K562 (cell line): ENCODE measurements around the gene MTG1. TPM values are rescaled to one million over a fixed set of nuclear protein-coding genes. Genes with fewer than 3 reads are reported as not detected.
"Not testable (repeated sequence)": the region's sequence is repeated elsewhere in the genome, so short reads cannot be mapped to it uniquely, and the experiment has no call there.

Experiments used
- ATAC-seq: fragments of 200-7000 bp; cut with Tn5 transposase; 3 replicates; pipeline ENCODE4 v1.9.1; 2020; ENCODE audit warnings: moderate library complexity
- BruUV-seq: library from RNA; stranded (reverse); fragments of 400-500 nt; replicated peaks from 2 replicates; lab custom pipeline; 2021; lab: Mats Ljungman, UMichigan
- CTCF ChIA-PET: fragments of 300-600 bp; formaldehyde crosslinking; extraction: SDS; loops from one replicate; lab custom pipeline; 2021; ENCODE audit warnings: low intra/inter-chr PET ratio; lab: Yijun Ruan, JAX
- POLR2A ChIA-PET: fragments of 300-600, 350-650 bp; sonication (Branson Sonifier 250); formaldehyde crosslinking; extraction: SDS; loops from one replicate; lab custom pipeline; 2021; ENCODE audit warnings: antibody characterized with exemption, inconsistent platforms; lab: Yijun Ruan, JAX
- DNase-seq, 4 experiments: peaks; one replicate each; pipeline versions ENCODE4 v3.0.0 to v3.0.0-alpha.2; 2011 to 2018; ENCODE audit warnings: low spot score in 3 of 4, mixed read lengths in 3 of 4; ENCODE audit errors: extremely low read depth in 1 of 4
- FAIRE-seq: peaks from 2 replicates; lab custom pipeline; 2011; peaks lifted over from hg19 to GRCh38; lab: Jason Lieb, UNC
- H2AFZ ChIP-seq: 2 replicates; pipeline ENCODE4 v1.6.0; 2011; ENCODE audit warnings: low read depth, low read length, control low read depth, inconsistent platforms
- H3K27ac ChIP-seq: fragments of 200-600 bp; 3 replicates; pipeline ENCODE4 v1.8.0; 2011; ENCODE audit warnings: low read depth, mild to moderate bottlenecking, control low read depth, inconsistent platforms, low read length, moderate library complexity, mixed read lengths; ENCODE audit errors: extremely low read depth
- H3K27me3 ChIP-seq, 2 experiments: fragments of 300-600 bp in 1 of 2; 2 replicates in 1 of 2; 3 replicates in 1 of 2; pipeline versions ENCODE4 v1.6.0 to v1.8.0; 2011; ENCODE audit warnings: inconsistent platforms in 2 of 2, low read length in 2 of 2, mild to moderate bottlenecking in 1 of 2, mixed read lengths in 1 of 2, moderate library complexity in 1 of 2; ENCODE audit not compliant: control insufficient read depth in 2 of 2, insufficient read depth in 2 of 2
- H3K36me3 ChIP-seq: fragments of 300-600 bp; 3 replicates; pipeline ENCODE4 v1.8.0; 2011; ENCODE audit warnings: mild to moderate bottlenecking, low read length, inconsistent platforms; ENCODE audit not compliant: control insufficient read depth, insufficient read depth
- H3K4me1 ChIP-seq, 2 experiments: fragments of 200-600 bp in 1 of 2; replicated peaks in 1 of 2; 2 replicates in 1 of 2; 3 replicates in 1 of 2; pipeline versions ENCODE4 v1.5.1 to v1.8.0; 2011; ENCODE audit warnings: inconsistent platforms in 2 of 2, low read length in 2 of 2, mild to moderate bottlenecking in 1 of 2, mixed read lengths in 1 of 2, moderate library complexity in 1 of 2; ENCODE audit not compliant: control insufficient read depth in 2 of 2, insufficient read depth in 2 of 2
- H3K4me2 ChIP-seq: 2 replicates; pipeline ENCODE4 v1.6.1; 2011; ENCODE audit warnings: low read length, control low read depth, inconsistent platforms, mixed read lengths; ENCODE audit not compliant: insufficient read depth
- H3K4me3 ChIP-seq: fragments of 200-600 bp; sonication (generic), shearing (Covaris generic); 2 replicates; pipeline ENCODE4 v1.5.1; 2016; ENCODE audit warnings: control low read depth, inconsistent platforms
- H3K79me2 ChIP-seq: fragments of 200-600 bp; 3 replicates; pipeline ENCODE4 v1.8.0; 2011; ENCODE audit warnings: low read length, inconsistent platforms; ENCODE audit not compliant: control insufficient read depth, insufficient read depth
- H3K9ac ChIP-seq, 2 experiments: 2 replicates each; pipeline versions ENCODE4 v1.6.0 to v1.6.1; 2011; ENCODE audit warnings: low read depth in 2 of 2, low read length in 2 of 2, control low read depth in 1 of 2, inconsistent platforms in 1 of 2, mild to moderate bottlenecking in 1 of 2, mixed read lengths in 1 of 2; ENCODE audit not compliant: insufficient read depth in 1 of 2
- H3K9me1 ChIP-seq: one replicate; pipeline ENCODE4 v1.6.0; 2011; ENCODE audit warnings: inconsistent platforms, mild to moderate bottlenecking, low read length, moderate library complexity; ENCODE audit not compliant: control insufficient read depth, insufficient read depth
- H3K9me3 ChIP-seq: replicated peaks from 2 replicates; pipeline ENCODE4 v1.5.1; 2011; ENCODE audit warnings: low read depth, low read length, inconsistent platforms; ENCODE audit not compliant: control insufficient read depth, insufficient read depth
- H4K20me1 ChIP-seq: replicated peaks from 2 replicates; pipeline ENCODE4 v1.6.1; 2011; ENCODE audit warnings: low read length, inconsistent platforms, mixed read lengths; ENCODE audit not compliant: control insufficient read depth, insufficient read depth
- FOXJ2 ChIP-seq: fragments of 200-800 bp; sonication (Bioruptor generic); IDR thresholded peaks from 2 replicates; pipeline ENCODE4 v1.6.1; 2016; ENCODE audit warnings: missing genetic modification characterization, missing compliant biosample characterization
- MYBL2 ChIP-seq, 2 experiments: fragments of 450-650 bp in 1 of 2; sonication (generic) in 1 of 2; formaldehyde crosslinking in 1 of 2; IDR thresholded peaks; 2 replicates each; pipeline versions ENCODE4 v1.6.1 to v1.8.1; 2017 to 2022; ENCODE audit warnings: borderline replicate concordance in 1 of 2, inconsistent platforms in 1 of 2, low read depth in 1 of 2, mild to moderate bottlenecking in 1 of 2, missing genetic modification reagents in 1 of 2, moderate library complexity in 1 of 2
- NCOA2 ChIP-seq, 2 experiments: fragments of 450-650 bp; IDR thresholded peaks; 2 replicates each; pipeline ENCODE4 v1.6.1; 2018; ENCODE audit warnings: mild to moderate bottlenecking in 2 of 2, moderate library complexity in 1 of 2; ENCODE audit not compliant: partially characterized antibody in 2 of 2
- RBFOX2 ChIP-seq: fragments of 200-400 bp; formaldehyde crosslinking; IDR thresholded peaks from 2 replicates; pipeline ENCODE4 v1.6.1; 2017; ENCODE audit warnings: low read depth, mild to moderate bottlenecking, low read length, moderate library complexity
- WGBS: fragments of 100-300 bp; shearing (Covaris generic); methylation state at CpG from one replicate; pipeline ENCODE4 v1.1.6; 2016; ENCODE audit warnings: low coverage, mixed read lengths; ENCODE audit not compliant: insufficient coverage; ENCODE audit errors: missing lambda C conversion rate; 5-methylcytosine and 5-hydroxymethylcytosine counted together
- in situ Hi-C: fragments of 300-500 bp; cut with MboI; formaldehyde crosslinking; loops from 4 replicates; pipeline ENCODE4 v1.15.0; 2018; ENCODE audit warnings: inconsistent platforms, mixed read lengths
- intact Hi-C: fragments of 100-400 bp; cut with micrococcal nuclease; formaldehyde crosslinking; loops from 2 replicates; pipeline ENCODE4 v1.14.2; 2022
- polyA plus RNA-seq, 8 experiments: library from polyadenylated mRNA; depleted of rRNA in 4 of 8; stranded (reverse) in 5 of 8; unstranded in 3 of 8; fragments of >200 nt; fragmentation: Nextera tagmentation in 2 of 8; fragmentation: Illumina TruSeq in 1 of 8; extraction: Ambion mirVana in 2 of 8; extraction: Trizol in 1 of 8; gene quantifications; 2 replicates each; pipeline versions ENCODE4 v1.2.1 to v1.2.3, GENCODE V29; 2011 to 2014; ENCODE audit warnings: inconsistent platforms in 1 of 8, missing spikeins in 1 of 8
- total RNA-seq, 7 experiments: library from RNA; depleted of rRNA in 6 of 7; stranded (reverse); fragments of >200 nt in 6 of 7; fragmentation: Illumina TruSeq in 2 of 7; extraction: Trizol in 2 of 7; gene quantifications; 2 replicates each; pipeline versions ENCODE4 v1.2.1 to v1.2.3, GENCODE V29; 2011 to 2021; ENCODE audit warnings: low replicate concordance in 1 of 7

The MTG1 gene
- total and polyA plus RNA-seq, 9 of the 15 experiments (the other 6 are each of a cell fraction or from before 2014, with no cell fraction given) = 2.8 to 28.2 (median 15.4) TPM

- no peak for TF ChIP-seq NCOA2 (IDR thresholded peaks at IDR 0.05; ENCODE audit: partially characterized antibody in 2 of 2)
- no peak for TF ChIP-seq MYBL2 (IDR thresholded peaks at IDR 0.05; ENCODE audit: low read depth)
- TF ChIP-seq MYBL2 (CRISPR knock-in tag; IDR thresholded peaks at IDR 0.05; ENCODE audit: borderline replicate concordance) = no peak
Observed at GRCh38 chr10:133366130-133366478, 27.9 kb upstream of the MTG1 start (continued).

- BruUV-seq = no TSS peak
- Histone ChIP-seq H3K27ac (no peak overlapping the region), H4K20me1 (0 out of 2 replicates have a peak, but pooled peaks cover 3% of the 10 kb centered on the region), H3K4me2 (no peak overlapping the region), H3K79me2 (no peaks in the 10 kb centered on the region; the same call in 2 of the 3 replicates), H2AFZ (no peak overlapping the region), H3K27me3 (no peaks in the 10 kb centered on the region), H3K9ac (no peak overlapping the region), H3K9me3 (no peaks in the 10 kb centered on the region), H3K36me3 (peaks cover 76% of the 10 kb centered on the region; the same call in 2 of the 3 replicates), H3K4me3 (no peak overlapping the region), H3K4me1 (peaks cover 0 to 11% of the 10 kb centered on the region in 2 experiments; a peak in 1 of 5 replicates), H3K9me1 (no peaks in the 10 kb centered on the region)
- intact Hi-C loops (no loop called here), in situ Hi-C loops (no loop called here)
- ChIA-PET POLR2A (no interaction called here), CTCF (no interaction called here)
- 95% methylated on average over 8 of the region's 13 CpGs for WGBS
- FAIRE-seq (no peak), ATAC-seq (no peak), DNase-seq (no peak)
- TF ChIP-seq RBFOX2 (0 out of 2 replicates have a peak, but pooled peaks have one; percentile 22), FOXJ2 (no peak)
Observed at GRCh38 chr10:133366751-133367150, 27.2 kb upstream of the MTG1 start.

GRCh38 chr10:133367461-133367860, 26.5 kb upstream of the MTG1 start:
- POLR2A ChIA-PET, H4K20me1 ChIP-seq, H2AFZ ChIP-seq, BruUV-seq, H3K9ac ChIP-seq, H3K79me2 ChIP-seq, H3K4me2 ChIP-seq, CTCF ChIA-PET, H3K9me1 ChIP-seq, DNase-seq, H3K27ac ChIP-seq, ATAC-seq, in situ Hi-C loops, H3K4me3 ChIP-seq, H3K27me3 ChIP-seq, FAIRE-seq, H3K9me3 ChIP-seq, intact Hi-C loops: not testable (repeated sequence)
- peaks cover 0 to 14% of the 10 kb centered on the region in 2 experiments; a peak in 2 of 5 replicates for H3K4me1 ChIP-seq
- peaks cover 69% of the 10 kb centered on the region; the same call in 2 of the 3 replicates for H3K36me3 ChIP-seq
- no CpG with 5 or more reads among the region's 7 CpGs for WGBS
